Duodenal mucosa (tissue), 2 donors: ENCODE results near the gene TMPRSS11D.

Experiments
- H3K27ac ChIP-seq: one replicate; pipeline ENCODE4 v1.7.0; 2013; ENCODE audit warnings: low read depth, low read length
- H3K27me3 ChIP-seq, 2 donors: one replicate each; pipeline ENCODE4 v1.7.0; 2013; ENCODE audit warnings: low read length in 2 of 2, control low read depth in 1 of 2; ENCODE audit not compliant: insufficient read depth in 2 of 2, control insufficient read depth in 1 of 2
- H3K36me3 ChIP-seq, 2 donors: one replicate each; pipeline ENCODE4 v1.7.0; 2013; ENCODE audit warnings: low read length in 2 of 2, control low read depth in 1 of 2; ENCODE audit not compliant: insufficient read depth in 2 of 2, control insufficient read depth in 1 of 2
- H3K4me1 ChIP-seq, 2 donors: one replicate each; pipeline ENCODE4 v1.7.0; 2013; ENCODE audit warnings: low read length in 2 of 2, control low read depth in 1 of 2; ENCODE audit not compliant: insufficient read depth in 2 of 2, control insufficient read depth in 1 of 2
- H3K4me3 ChIP-seq, 2 donors: one replicate each; pipeline ENCODE4 v1.7.0; 2013; ENCODE audit warnings: low read length in 2 of 2, low read depth in 1 of 2
- H3K9ac ChIP-seq, 2 donors: one replicate each; pipeline ENCODE4 v1.7.0; 2013; ENCODE audit warnings: low read length in 2 of 2, low read depth in 1 of 2
- H3K9me3 ChIP-seq, 2 donors: one replicate each; pipeline ENCODE4 v1.7.0; 2013; ENCODE audit warnings: low read length in 2 of 2, control low read depth in 1 of 2; ENCODE audit not compliant: control insufficient read depth in 1 of 2

Gene TMPRSS11D

DNA sequence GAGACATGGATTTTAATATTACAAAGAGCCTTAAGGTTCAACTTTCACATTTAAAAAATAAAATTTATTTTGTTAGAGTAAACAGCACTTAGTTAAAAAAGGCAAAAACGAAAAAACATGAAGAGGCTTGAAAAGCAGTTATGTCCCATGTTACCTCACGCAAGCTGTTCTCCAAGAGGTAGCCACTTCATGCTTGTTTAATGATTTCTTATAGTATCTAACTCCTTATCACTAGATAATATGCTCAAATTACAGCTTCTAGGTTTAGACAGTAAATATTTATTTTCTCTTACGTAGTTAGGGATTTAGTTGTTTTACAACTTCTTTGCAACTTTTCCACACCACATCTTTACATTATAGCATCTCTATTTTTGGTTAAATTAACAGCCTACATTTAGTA is 27.8 kb upstream of the TMPRSS11D start:
- Histone ChIP-seq H3K27me3 (no peaks in the 10 kb centered on the region), H3K4me3 (no peak overlapping the region), H3K9me3 (no peaks in the 10 kb centered on the region), H3K27ac (no peak overlapping the region), H3K36me3 (no peaks in the 10 kb centered on the region), H3K4me1 (peaks cover 0 to 6% of the 10 kb centered on the region in 2 donors), H3K9ac (no peak overlapping the region)

DNA sequence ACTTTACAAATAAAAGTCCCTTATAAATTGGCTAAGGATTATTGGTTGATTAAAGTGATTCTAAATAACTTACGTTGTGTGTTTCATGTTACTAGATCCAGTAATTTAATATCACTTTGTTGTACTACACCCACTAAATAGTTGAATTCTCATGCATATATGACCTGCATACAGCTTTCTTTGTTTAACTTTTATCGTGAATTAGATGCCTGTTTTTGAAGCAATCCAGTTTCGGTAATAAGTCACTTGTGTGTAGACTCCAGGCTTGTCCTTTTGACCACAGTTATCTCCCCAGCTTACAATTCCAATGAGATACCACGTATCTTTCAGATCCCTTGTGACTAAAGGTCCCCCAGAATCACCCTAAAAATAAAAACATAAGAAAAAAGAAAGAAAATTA is 27.3 kb upstream of the TMPRSS11D start:
- no peaks in the 10 kb centered on the region for H3K27me3 ChIP-seq
- H3K9ac ChIP-seq, result no peak overlapping the region
- peak overlapping the region in 1 of 2 donors; percentile 0 for H3K4me3 ChIP-seq
- H3K27ac ChIP-seq, result no peak overlapping the region
- H3K9me3 ChIP-seq, result no peaks in the 10 kb centered on the region
- H3K36me3 ChIP-seq, result no peaks in the 10 kb centered on the region
- H3K4me1 ChIP-seq, result peaks cover 0 to 6% of the 10 kb centered on the region in 2 donors

DNA sequence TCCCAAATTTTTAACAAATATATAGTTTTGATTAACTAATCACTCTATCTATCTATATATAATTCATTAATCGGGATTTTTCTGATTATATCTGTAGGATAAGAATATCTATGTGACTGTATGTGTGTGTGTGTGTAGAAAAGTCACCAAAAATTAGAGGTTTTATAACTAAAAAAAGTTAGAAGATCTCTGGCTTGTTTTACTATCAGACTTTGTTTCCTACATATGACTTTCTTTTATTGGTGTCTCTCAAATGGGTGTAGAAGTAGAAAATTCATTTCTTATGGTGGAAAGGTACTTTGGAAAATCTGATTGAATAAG is 26.7 kb upstream of the TMPRSS11D start:
- Histone ChIP-seq H3K27ac (no peak overlapping the region), H3K4me1 (peaks cover 0 to 6% of the 10 kb centered on the region in 2 donors), H3K4me3 (no peak overlapping the region), H3K9me3 (no peaks in the 10 kb centered on the region), H3K27me3 (no peaks in the 10 kb centered on the region), H3K36me3 (no peaks in the 10 kb centered on the region), H3K9ac (no peak overlapping the region)

DNA sequence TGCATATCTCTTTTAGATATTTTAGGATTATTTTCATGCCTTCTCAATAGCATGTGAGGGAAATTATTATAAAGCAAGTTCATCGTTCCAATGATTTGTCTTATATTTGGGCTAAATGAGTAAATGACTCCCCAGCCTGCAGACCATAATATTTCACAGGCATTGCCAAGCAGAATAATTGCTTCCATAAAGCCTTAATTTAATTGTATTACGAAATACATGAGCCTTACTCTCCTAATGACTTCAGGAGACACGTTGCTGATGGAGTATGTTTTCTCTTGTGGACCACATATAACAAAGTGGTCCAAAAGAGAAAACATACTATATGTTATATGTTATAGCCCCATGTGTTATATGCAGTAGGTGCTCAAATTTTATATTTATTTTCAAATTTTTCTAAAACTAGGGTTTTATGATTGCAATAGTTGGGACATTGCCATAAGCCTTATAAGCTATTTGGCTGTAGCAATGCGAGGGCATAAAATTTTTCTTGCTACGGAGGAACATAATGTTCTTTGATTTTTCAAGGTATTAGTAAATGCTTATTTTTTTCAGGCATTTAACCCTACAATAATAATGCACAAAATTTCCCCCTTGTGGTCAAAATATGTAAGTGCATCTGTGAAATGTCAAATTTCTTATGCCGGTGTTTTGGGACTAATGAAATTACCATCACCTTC is 26.2 kb upstream of the TMPRSS11D start:
- Histone ChIP-seq H3K4me1 (peaks cover 0 to 6% of the 10 kb centered on the region in 2 donors), H3K4me3 (no peak overlapping the region), H3K9me3 (no peaks in the 10 kb centered on the region), H3K27me3 (no peaks in the 10 kb centered on the region), H3K36me3 (no peaks in the 10 kb centered on the region), H3K9ac (no peak overlapping the region), H3K27ac (no peak overlapping the region)

DNA sequence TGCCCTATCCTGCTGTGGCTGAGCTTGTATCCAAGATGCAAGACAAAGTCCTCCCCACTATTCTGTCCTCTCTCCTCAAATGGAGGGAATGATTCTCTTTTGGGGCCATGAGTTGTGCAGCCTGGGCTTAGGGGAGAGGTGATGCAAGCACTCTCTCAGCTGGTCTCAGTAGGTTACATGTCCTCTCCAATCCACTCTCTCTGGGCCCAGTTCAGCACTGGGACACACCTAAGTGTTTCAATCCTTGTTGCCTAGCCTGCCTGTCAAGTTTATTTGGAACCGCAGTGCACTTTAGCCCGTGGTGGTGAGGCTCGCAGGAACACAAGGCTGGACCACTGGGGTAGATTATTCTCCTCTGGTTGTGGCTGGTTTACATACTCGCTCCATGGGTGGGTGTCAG is 23.8 kb upstream of the TMPRSS11D start:
- H3K4me3 ChIP-seq, result no peak overlapping the region
- H3K27me3 ChIP-seq, result no peaks in the 10 kb centered on the region
- peaks cover 0 to 6% of the 10 kb centered on the region in 2 donors for H3K4me1 ChIP-seq
- no peaks in the 10 kb centered on the region for H3K9me3 ChIP-seq
- H3K27ac ChIP-seq, result no peak overlapping the region
- H3K36me3 ChIP-seq, result no peaks in the 10 kb centered on the region
- H3K9ac ChIP-seq, result no peak overlapping the region

DNA sequence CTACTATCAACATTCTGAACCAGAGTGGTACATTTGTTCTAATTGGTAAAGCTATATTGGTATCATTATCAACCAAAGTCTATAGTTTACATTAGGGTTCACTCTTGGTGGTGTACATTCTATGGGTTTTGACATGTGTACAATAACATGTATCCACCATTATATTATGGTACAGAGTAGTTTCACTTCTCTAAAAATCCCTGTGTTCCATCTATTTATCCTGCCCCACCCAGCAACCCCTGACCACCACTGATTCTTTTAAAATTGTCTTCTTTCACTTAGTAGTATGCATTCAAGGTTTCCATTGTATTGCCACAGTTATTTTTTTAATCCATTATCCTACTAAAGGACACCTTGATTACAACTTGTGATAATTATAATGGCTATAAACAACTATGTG is 15.3 kb upstream of the TMPRSS11D start:
- H3K4me1 ChIP-seq, result no peaks in the 10 kb centered on the region
- no peaks in the 10 kb centered on the region for H3K9me3 ChIP-seq
- no peak overlapping the region for H3K4me3 ChIP-seq
- H3K27ac ChIP-seq, result no peak overlapping the region
- H3K36me3 ChIP-seq, result no peaks in the 10 kb centered on the region
- no peaks in the 10 kb centered on the region for H3K27me3 ChIP-seq
- no peak overlapping the region for H3K9ac ChIP-seq

DNA sequence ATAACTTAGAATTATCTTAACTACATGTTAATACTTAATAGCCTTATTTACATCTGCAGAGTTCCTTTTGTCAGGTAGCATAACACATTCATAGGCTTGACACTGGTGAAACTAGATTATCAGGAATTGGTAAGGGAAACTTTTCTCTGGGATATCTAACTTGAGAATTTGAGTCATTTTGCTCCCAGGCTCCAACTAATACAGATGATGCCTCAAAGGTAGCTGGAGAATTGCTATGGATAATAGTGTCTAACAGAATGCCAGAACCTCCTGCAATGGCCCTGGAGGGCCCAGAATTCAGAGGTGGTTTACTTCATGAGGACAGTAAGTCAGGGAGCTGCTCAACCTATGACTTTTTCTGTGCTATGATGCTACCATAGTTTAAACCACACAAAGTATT is 13.9 kb upstream of the TMPRSS11D start:
- Histone ChIP-seq H3K27me3 (no peaks in the 10 kb centered on the region), H3K9me3 (no peaks in the 10 kb centered on the region), H3K27ac (no peak overlapping the region), H3K4me1 (no peaks in the 10 kb centered on the region), H3K4me3 (no peak overlapping the region), H3K9ac (no peak overlapping the region), H3K36me3 (no peaks in the 10 kb centered on the region)

DNA sequence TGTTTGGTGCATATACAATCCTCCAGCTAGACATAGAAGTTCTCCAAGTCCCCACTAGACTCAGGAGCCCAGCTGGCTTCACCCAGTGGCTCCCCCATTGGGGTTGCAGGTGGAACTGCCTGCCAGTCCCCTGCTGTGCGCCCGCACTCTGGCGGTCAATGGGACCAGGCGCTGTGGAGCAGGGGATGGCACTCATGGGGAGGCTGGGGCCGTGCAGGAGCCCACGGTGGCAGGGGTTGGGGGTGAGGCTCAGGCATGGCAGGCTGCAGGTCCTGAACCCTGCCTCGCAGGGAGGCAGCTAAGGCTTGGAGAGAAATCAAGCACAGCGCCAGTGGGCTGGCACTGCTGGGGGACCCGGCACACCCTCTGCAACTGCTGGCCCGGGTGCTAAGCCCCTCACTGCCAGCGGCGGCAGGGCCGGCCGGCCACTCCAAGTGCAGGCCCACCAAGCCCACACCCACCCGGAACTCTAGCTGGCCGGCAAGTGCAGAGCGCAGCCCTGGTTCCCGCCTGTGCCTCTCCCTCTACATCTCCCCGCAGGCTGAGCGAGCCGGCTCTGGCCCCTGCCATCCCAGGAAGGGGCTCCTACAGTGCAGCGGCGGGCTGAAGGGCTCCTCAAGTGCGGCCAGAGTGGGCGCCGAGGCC is 12.7 kb upstream of the TMPRSS11D start:
- no peak overlapping the region for H3K4me3 ChIP-seq
- H3K4me1 ChIP-seq, result no peaks in the 10 kb centered on the region
- H3K36me3 ChIP-seq, result no peaks in the 10 kb centered on the region
- no peak overlapping the region for H3K27ac ChIP-seq
- H3K27me3 ChIP-seq, result no peaks in the 10 kb centered on the region
- no peak overlapping the region for H3K9ac ChIP-seq
- H3K9me3 ChIP-seq, result no peaks in the 10 kb centered on the region

DNA sequence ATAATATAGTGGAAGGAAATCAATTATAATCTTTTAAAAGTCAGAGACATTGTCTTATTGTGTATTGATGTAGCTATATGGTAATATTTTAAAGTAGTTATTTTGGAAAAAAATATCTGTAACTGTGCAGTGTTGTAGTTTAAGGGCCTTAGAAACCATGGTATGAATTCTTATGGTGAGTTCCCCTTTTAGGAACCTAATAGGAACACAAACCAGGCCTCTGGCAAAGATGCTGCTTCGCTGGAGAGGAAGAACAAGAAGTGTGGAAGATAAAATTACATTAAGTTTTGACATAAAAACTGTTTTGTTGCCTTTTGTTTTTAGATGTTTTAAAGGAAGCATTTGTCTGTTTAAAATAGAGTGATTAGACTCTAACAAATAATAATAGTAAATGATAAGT is 10.9 kb upstream of the TMPRSS11D start:
- Histone ChIP-seq H3K9ac (no peak overlapping the region), H3K27ac (no peak overlapping the region), H3K9me3 (no peaks in the 10 kb centered on the region), H3K27me3 (no peaks in the 10 kb centered on the region), H3K4me1 (no peaks in the 10 kb centered on the region), H3K4me3 (no peak overlapping the region), H3K36me3 (no peaks in the 10 kb centered on the region)

DNA sequence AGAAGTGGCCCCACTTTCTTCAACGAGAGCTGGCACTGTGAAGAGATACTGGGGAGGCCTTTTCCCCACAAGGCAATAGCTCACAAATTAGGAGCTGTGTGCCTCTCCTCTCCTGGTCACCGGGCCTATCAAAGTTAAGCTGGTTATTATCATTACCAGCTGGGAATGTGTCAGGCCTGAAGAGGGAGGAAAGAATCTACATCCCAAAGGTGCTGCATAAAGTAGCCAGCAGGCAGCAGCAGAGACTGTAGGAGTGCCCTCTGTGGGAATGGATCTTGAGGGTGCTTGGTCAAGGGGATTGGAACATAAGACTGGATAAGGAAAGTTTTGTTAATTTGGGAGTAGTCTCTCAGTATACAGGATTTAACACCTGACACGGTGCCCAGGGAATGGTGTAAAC is 9.1 kb upstream of the TMPRSS11D start:
- H3K4me1 ChIP-seq, result no peaks in the 10 kb centered on the region
- no peaks in the 10 kb centered on the region for H3K9me3 ChIP-seq
- no peaks in the 10 kb centered on the region for H3K27me3 ChIP-seq
- no peaks in the 10 kb centered on the region for H3K36me3 ChIP-seq
- H3K4me3 ChIP-seq, result no peak overlapping the region
- H3K9ac ChIP-seq, result no peak overlapping the region
- H3K27ac ChIP-seq, result no peak overlapping the region
